Glomerular endothelial cell (primary cell): ENCODE measurements around the gene IDUA. TPM values are rescaled to one million over a fixed set of nuclear protein-coding genes. Genes with fewer than 3 reads are reported as not detected.

Source experiments
- DNase-seq: peaks from one replicate; pipeline ENCODE4 v3.0.0-alpha.2; 2011; ENCODE audit warnings: low read depth, low spot score; ENCODE audit errors: extremely low read depth
- total RNA-seq: library from RNA; depleted of rRNA; stranded (reverse); fragments of >200 nt; gene quantifications from 2 replicates; pipeline ENCODE4 v1.2.3, GENCODE V29; 2015

IDUA gene
- total RNA-seq, 1 donor from 2014 or later, result 47.9 TPM

DNA sequence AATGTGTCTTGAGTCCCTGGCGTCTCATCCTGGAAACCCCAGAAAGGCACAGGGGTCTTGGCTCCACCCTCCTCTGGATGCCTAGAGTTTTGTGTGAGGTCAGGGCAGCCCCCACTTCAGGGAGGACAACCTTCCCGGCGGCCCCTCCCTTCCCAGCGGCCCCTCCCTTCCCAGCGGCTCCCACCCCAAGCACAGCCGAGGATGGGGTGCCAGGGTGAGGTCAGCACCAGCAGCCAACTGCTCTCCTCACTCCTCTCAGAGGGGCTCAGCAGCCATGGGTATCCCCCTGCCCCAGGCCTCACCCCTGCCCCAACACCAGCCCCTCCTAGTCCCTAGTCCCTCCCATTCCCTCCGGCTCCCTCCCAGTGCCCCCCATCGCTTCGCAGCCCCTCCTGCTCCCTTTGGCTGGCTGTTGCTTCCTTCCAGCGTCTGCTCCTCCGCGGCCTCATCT lies 30.9 kb upstream of the IDUA start:
- no peak for DNase-seq

DNA sequence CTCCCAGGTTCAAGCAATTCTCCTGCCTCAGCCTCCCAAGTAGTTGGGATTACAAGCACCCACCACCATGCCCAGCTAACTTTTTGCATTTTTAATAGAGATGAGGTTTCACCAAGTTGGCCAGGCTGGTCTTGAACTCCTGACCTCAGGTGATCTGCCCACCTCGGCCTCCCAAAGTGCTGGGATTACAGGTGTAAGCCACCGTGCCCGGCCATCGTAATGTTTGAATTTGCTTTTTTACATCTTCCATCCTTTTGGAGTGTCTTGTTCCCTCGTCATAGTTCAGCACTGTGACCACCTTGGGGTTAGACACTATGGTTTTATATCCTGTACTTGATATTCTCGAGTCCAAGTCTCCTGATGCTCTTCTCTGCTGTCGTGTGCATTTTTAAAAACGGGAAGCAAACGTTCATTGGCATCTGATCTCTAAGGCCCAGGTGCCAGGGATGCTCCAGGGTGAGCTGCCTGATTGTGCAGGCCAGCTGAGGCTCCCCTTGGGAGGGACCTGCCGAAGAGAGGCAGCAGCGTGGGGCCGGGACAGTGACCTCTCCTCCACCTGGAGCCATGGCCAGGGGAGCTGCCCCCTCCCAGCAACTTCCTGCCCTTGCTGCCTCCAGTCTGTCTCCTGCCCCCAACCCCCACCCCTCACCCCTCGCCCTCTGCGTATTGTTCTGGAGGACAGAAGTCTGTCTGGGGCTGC lies 30.2 kb upstream of the IDUA start:
- DNase-seq, result no peak

DNA sequence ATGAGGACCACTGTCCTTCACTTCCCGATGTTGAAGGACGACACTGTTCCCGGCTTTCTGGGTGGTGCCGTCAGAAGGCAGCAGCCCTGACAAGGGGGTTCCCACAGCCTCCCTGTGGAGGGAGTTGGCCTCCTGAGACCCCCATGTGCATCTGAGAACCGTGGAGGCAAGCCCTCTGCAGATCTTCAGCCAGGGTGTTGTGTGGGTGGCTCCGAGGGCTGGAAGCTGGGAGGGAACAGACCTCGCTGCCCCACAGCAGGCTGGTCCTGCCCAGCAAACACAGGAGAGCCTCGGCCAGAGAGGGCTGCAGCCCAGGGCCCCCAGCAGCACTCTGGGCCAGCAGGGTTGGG lies 29.6 kb upstream of the IDUA start:
- DNase-seq, result no peak

DNA sequence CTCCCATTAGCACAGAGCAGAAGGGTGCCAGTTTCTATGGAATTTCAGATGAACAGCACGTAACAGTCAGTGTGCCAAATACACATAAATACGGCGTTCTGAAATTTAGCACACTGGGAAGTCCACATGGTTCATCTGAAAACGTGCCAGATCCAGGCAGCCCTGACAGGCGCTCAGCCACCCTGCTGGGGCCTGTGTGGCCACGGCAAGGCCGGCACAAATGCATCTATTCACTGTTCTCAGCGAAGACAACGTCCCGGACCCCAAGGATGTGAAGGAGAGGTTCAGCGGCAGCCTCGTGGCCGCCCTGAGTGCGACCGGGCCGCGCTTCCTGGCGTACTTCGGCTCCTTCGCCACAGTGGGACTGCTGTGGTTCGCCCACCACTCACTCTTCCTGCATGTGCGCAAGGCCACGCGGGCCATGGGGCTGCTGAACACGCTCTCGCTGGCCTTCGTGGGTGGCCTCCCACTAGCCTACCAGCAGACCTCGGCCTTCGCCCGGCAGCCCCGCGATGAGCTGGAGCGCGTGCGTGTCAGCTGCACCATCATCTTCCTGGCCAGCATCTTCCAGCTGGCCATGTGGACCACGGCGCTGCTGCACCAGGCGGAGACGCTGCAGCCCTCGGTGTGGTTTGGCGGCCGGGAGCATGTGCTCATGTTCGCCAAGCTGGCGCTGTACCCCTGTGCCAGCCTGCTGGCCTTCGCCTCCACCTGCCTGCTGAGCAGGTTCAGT lies 29.1 kb upstream of the IDUA start:
- DNase-seq, result no peak

DNA sequence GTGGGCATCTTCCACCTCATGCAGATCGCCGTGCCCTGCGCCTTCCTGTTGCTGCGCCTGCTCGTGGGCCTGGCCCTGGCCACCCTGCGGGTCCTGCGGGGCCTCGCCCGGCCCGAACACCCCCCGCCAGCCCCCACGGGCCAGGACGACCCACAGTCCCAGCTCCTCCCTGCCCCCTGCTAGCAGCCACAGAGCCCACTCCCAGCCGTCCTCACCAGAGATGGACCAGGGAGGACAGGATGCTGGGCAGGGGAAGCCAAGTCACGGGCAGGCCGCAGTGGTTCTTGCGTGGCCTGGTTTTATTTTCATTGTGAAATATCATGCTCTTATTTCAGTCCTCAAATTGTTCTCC lies 28.6 kb upstream of the IDUA start:
- no peak for DNase-seq

DNA sequence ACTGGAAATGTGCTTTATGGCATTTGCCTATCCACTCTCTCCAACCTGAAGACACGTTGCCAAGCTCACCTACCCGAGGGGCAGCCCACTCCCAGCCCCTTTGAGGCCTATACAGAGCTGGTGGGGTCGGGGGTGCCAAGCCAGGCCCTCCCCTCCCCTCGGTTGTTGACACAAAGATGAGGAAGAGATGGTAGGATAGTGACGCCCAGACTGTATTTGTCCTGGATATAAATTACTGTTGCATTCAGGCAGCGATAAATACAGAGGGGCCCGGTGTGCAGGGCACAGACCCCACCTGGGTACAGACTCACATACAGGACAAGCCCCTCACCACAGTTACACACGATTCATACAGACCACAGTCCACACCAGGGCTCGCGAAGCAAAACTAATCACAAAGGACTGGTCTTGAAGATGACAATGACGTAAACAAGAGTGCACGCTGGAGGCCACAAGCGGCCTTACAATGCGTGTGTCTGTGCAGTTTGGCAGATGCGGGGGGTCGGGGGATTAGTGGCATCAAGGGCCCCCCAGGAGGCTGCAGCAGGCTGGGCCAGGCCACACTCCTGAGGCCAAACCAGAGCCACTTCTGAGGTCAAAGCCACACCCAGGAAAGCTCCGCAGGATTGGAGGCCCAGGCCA lies 28.0 kb upstream of the IDUA start:
- DNase-seq, result no peak

DNA sequence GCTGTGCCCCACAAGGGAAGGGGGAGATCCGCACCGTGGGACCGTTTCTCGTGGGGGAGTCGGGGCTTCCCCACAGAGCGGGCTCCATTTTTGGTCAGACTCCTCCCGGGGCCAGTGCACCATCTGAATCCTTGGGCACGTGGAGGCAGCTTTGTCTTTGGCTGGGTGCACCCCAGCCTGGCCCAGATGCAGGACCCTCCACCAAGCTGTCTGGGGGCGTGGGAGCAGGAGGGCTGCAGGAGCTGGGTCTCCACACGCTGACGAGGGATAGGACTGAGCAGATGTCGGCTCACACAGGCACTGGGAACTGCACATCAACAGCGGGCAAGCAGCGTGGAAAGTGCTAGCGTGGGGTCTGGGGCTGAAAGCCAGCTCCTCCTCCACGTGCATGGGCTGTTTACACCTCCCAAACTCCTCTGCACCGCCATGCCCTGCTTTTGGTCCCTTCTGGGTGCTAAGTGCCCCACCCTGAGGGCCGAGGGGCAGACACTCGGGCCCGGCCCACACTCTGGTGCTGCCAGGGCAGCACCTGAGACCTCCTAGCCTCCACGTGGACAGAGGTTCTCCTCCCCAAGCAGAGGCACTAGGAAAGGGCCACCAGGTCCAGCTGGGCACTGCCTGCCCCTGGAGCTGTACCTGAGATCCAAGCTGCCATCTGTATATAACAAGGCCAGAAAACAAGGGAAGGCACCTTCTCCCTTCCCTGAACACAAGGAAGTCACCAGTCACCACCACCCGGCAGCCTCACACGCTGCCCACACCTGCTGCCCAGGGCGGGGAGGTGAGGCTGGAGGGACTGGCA lies 27.3 kb upstream of the IDUA start:
- DNase-seq, result no peak

DNA sequence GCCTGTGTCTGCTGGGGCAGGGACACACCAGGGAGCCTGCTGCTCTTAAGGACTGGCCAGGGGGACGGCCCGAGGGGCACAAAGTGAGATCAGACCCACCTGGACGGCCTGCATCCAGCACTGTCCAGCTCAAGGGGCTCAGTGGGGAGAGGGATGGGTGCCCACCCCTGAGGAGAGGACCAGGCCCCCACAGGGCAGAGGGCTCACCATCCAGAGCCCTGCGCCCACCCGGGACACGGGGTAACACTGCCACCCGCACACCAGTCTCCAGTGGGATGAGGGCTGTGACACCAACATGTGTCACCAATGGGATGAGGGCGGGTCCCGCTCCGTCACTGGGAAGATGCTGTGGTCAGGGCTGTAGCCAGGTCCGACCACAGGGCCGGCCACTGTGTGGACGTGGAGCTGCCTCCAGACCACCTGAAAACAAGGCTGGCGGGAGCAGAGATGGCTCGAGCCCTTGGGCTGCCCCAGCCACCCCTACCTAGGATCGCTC lies 26.7 kb upstream of the IDUA start:
- no peak for DNase-seq

DNA sequence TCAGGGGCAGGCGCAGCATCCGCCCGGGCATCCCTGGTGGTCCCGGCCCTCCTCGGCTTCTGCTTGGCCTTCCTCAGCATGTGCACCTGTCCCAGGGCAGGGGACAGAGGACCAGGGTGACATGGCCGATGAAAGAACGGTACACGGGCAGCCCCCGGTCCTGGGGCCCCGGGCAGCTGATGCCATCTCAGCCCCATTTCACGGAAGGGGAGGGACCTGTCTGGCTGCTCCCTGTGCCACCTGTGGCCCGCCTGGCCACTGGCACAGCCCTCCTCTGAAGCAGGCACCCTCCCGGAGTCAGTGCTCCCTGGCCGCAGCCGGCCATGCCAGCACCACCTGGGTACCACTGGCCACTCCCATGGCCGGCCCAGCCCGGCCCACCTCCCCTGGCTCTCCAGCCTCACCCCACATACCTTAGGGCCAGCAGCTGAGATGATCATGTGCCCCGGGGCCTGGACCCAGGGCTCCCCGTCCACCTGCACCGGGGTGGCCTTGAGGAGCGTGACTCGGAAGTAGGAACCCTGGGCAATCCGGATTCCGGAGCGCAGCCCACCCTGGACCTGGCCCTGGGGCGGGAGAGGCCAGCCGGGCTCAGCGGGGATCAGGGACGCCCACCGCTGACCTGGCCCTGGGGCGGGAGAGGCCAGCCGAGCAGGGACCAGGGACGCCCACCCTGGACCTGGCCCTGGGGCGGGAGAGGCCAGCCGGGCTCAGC lies 26.1 kb upstream of the IDUA start:
- no peak for DNase-seq

DNA sequence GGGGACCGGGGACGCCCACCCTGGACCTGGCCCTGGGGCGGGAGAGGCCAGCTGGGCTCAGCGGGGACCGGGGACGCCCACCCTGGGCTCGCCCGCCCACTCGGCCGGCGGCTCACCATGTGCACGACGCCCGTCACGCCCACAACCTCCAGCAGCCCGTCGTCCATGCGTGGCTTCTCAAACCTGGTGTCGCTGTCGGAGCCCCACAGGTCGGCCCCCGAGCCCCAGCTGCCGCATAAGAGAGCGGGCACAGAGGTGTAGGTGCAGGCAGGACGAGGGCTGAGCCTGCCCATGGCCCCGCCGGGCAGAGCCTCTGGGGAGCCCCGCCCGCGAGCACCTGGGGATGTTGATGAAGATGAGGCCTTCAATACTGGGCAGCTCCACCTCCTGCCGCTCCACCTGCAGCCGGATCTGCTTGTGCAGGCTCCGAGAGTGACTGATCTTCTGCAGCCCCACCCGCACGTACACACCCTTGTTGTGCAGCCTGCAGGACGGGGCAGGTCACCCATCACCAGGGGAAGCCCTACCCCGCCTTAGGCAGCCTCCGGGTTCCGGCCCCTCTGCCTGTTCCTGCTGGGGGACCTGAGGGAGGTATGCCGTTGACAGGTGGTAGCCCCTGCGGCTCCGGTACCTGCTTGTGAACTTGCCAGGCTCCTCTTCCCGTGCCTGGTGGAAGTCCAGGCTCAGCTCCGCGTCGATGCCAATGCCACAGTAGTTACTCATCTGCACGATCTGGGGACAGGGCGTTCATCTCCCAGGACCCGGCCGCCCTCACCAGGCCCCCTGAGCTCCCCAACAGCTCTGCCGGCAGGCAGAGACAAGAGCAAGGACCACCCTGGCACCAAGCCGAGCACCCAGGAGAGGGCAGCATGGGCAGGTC lies 25.3 kb upstream of the IDUA start:
- DNase-seq, result no peak

DNA sequence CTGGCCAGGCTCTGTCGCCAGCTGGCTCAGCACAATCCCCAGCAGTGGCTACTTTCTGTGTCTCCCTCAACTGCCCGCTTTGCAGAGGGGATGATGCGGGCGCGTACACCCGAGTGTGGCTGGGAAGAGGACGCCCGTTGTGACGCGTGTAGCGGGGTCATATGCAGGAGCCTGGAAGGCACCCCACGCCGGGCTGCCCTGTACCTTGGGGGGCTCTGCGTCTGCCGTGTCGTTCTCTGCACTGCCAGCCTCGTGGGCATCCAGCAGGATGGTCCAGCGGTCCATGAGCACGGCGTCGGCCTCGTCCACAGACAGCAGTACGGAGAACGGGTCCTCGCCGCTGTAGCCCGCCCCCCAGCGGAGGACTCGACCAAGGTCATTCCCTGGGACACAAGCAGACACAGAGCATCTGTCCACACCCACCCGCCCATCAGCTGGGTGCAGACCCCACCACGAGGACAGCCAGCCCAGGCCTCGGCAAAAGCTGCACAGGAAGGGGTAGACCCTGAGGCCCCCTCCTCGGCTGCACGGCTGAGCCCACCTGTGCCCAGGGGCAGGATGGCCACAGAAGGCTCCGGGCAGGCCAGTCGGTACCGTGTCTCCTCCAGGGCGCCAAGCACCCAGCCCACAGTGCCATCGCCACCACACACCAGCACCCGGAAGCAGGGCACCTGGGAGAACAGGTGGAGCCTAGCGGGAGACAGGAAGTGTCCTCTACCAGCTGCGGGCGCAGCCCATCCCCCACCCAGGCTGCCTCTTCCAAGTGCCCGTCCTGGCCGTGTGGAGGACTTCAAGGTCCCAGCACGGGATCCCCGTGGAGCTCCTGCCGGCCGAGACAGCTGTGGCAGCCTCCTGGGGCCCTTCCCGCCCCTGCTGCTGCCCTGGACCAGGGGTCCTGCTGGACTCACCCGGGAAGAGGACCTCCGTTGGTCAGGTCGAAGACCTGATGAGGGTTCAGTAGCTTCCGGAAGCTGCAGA lies 24.3 kb upstream of the IDUA start:
- no peak for DNase-seq

DNA sequence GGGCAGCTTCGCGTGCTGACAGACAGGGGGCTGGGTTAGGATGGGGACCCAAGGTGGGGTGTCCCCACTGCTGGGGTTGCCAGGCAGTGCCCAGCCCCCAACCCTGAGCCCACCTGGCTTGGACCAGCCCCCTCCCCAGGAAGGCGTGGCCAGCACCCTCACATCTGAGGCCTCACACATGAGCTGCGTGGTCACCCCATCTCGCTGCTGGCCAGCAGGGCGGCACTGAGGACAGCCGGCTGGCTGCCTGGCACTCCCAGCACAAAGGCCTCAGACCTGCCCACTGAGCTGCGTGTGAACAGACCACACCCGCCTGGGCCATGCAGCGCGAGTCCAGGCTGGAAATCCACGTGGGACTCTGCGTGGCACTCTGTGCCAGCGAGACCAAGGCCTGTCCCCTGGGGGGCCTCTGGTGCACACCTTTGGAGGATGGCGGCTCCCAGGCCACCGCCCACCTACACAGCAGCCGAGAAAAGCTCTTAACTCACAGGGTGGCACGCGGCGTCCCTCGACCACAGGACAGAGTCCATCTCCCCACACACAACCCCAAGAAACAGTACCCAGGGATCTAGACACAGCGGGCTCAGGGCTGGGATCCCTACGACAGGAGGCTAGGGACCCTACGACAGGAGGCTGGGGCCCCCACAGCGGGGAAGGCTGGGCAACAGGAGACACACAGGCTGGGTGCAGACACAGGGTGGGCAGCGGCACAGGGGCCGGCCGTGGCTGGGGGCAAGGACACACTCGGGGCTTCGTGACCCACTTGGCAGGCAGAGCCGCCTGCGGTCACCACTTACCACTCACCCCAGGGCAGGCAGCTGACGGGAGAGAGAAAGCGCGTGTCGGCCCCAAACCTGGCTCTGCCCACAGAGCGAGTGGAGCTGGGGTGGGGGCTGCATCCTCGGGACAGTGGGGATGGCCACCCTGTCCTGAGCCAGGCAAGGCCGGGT lies 23.3 kb upstream of the IDUA start:
- no peak for DNase-seq

DNA sequence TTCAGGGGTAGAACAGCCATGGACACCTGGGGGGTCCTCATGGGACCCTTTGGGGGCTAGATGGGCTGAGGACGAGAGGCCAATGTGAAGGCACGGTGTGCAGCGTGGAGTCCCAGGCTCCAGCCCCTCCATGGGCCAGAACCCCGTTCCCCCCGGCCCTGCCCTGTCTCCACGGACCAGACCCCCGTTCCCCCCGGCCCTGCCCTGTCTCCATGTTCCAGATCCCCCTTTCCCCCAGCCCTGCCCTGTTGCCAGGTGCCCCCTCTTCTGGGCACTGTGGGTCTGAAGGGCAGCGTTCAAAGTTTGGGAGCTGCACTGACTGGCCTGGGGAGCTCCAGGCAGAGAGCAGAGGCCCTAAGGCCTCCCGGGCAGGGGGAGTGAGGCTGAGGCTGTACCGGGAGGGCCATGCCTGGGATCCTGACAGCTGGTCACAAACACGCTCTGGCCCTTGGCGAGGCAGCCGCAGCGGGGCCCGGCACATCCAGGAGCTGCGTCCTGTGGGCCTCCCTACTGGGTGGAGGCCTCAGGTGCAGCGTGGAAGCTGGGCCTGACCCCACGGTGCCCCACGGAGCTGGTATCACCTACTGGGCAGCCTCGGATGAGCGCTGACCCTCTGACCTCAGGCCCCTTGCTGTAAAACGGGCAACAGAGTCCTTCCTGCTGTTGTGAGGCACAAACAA lies 22.4 kb upstream of the IDUA start:
- DNase-seq, result no peak

DNA sequence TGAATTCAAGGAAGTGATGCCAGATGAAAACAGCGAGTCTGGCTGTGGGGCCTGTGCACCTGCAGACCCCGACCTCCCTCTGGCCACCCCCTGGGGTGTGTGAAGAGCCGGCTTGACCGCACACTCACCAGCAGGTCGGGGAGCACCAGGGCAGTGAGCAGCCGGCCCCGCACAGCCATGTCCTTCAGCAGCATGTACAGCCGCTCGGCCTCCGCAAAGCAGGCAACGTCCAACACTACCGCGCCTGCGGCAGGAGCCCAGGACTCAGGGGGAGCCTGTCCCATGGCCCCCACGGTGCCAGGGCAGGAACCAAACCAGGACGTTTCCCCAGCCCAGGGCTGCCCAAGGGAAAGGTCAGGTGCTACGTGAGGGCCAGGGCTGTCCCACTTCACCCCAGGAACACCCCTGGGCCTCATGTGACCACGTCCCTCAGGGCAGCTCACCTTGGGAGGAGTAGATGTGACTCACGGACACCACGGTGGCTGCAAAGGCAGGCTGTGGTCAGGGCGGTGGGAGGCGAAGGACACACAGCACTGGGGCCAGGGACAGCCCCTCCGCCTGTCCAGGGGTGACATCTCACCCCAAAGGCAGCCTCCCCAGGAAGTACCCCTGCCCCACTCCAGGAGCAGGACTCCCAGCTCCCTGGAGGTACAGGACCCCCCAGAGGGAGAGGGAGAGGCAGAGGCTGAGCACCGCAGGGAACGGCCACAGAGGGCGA lies 21.6 kb upstream of the IDUA start:
- no peak for DNase-seq

DNA sequence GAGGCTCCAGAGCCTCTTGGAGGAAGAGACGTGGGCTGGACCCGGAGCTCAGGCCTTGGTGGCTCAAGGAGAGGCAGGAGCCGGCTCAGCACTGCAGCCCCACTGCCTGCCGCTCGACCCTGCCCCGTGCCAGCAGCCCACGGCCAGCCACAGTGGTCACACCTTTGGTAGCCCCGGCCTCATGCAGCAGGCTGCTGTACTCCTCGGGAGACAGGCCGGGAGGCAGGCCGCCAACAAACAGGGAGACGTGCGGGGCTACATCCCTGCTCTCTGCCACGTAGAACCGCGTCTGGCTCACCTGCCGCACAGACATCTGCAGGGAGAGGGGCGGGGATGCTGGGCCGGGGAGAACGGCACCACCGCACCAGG lies 21.1 kb upstream of the IDUA start:
- no peak for DNase-seq
